Thymus (tissue), 11 donors: ENCODE results near the gene AGK. TPM values are rescaled to one million over a fixed set of nuclear protein-coding genes. Genes with fewer than 3 reads are reported as not detected.

Source experiments
- DNase-seq, 9 donors: peaks; one replicate each; pipeline ENCODE4 v3.0.0-alpha.2; 2013; ENCODE audit warnings: low spot score in 9 of 9, low read depth in 6 of 9, missing footprints in 1 of 9
- H3K27ac ChIP-seq, 2 donors: one replicate each; pipeline ENCODE4 v1.5.1; 2013; ENCODE audit warnings: control low read depth in 1 of 2, low read depth in 1 of 2, low read length in 1 of 2, mild to moderate bottlenecking in 1 of 2, moderate library complexity in 1 of 2
- H3K27me3 ChIP-seq, 2 donors: one replicate each; pipeline ENCODE4 v1.5.1; 2013; ENCODE audit warnings: low read length in 1 of 2; ENCODE audit not compliant: control insufficient read depth in 2 of 2, insufficient read depth in 1 of 2
- H3K36me3 ChIP-seq, 2 donors: one replicate each; pipeline ENCODE4 v1.5.1; 2013; ENCODE audit warnings: low read length in 1 of 2, mild to moderate bottlenecking in 1 of 2, moderate library complexity in 1 of 2; ENCODE audit not compliant: control insufficient read depth in 2 of 2, insufficient read depth in 2 of 2
- H3K4me1 ChIP-seq, 2 donors: one replicate each; pipeline ENCODE4 v1.5.1; 2013; ENCODE audit warnings: low read length in 2 of 2; ENCODE audit not compliant: control insufficient read depth in 2 of 2, insufficient read depth in 2 of 2
- H3K4me3 ChIP-seq, 2 donors: one replicate each; pipeline ENCODE4 v1.5.1; 2013; ENCODE audit warnings: low read length in 2 of 2, control low read depth in 1 of 2, mild to moderate bottlenecking in 1 of 2
- H3K9me3 ChIP-seq, 2 donors: one replicate each; pipeline ENCODE4 v1.5.1; 2013; ENCODE audit warnings: low read length in 1 of 2, mild to moderate bottlenecking in 1 of 2; ENCODE audit not compliant: control insufficient read depth in 2 of 2, insufficient read depth in 1 of 2
- WGBS: extraction: QIAGEN DNeasy Blood & Tissue Kit; methylation state at CpG from one replicate; pipeline ENCODE4 v1.1.7; 2013; 5-methylcytosine and 5-hydroxymethylcytosine counted together
- polyA plus RNA-seq: library from polyadenylated mRNA; stranded (reverse); fragments of 200-250 nt; gene quantifications from one replicate; pipeline ENCODE4 v1.2.3, GENCODE V29; 2013
- total RNA-seq: library from RNA; stranded (reverse); fragments of 120-200 nt; gene quantifications from one replicate; pipeline ENCODE4 v1.2.4, GENCODE V29; 2013
- donor health status: healthy.

AGK gene
- total and polyA plus RNA-seq, 2 donors = 17.5 to 25.6 TPM

DNA sequence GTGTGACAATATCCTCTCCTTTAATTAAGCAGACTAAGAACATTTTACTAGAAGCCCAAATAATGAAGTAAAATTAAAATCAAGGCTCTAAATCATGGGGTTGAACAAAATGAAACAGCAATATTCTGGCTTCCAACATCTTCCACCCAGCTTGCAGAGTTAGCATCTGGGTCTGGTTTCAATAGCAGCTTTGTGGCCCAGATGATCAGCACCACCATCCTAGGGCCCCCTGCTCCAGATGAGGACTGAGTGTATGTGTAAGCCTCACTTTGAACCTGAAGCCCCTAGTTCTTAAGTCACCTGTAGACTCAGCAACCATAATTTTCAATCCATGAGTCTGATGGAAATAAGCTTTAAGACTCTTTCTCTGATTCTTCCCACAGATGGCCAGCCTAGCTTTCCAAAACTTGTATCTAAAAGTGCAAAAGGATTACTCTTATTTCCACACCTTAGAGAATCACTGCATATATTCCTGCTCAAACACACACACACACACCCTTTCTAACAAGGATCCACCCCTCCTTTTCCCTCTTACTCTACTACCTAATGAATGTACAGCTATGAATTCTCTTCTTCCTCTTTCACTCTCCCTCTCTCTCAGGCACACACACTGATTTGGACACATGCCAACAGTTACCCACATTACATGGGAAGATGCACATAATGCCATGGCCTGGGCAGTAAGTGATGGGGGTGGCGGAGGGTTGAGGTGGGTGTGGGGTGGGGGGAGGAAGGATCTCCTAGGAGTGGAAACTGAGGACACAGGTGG lies 147.2 kb downstream of the AGK start:
- no peaks in the 10 kb centered on the region for H3K9me3 ChIP-seq
- H3K4me3 ChIP-seq = no peak overlapping the region
- DNase-seq = no peak
- WGBS = 80% methylated on average over 1 of the region's 1 CpG
- H3K27me3 ChIP-seq = peaks cover 2 to 16% of the 10 kb centered on the region in 2 donors
- no peak overlapping the region for H3K27ac ChIP-seq
- peaks cover 0 to 6% of the 10 kb centered on the region in 2 donors for H3K4me1 ChIP-seq
- H3K36me3 ChIP-seq = no peaks in the 10 kb centered on the region

DNA sequence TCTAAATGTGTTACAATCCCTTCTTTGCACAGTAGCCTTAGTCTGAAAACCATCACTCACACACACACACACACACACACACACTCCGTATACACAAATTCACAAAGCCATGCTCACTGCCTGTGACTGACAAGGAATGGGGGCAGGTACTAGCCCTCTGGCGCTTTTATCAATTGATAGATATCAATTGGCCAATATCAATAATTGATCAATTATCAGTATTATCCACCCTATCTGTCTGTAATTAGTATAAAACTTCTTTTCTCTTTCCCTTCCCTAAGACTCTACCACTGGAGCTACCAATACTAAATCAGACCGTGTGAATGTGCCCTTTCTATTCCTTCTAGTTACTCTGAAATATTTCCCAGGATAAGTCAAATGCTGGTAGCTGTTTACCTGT lies 148.7 kb downstream of the AGK start:
- Histone ChIP-seq H3K4me3 (no peak overlapping the region), H3K9me3 (no peaks in the 10 kb centered on the region), H3K36me3 (no peaks in the 10 kb centered on the region), H3K27ac (no peak overlapping the region), H3K4me1 (peaks cover 0 to 6% of the 10 kb centered on the region in 2 donors), H3K27me3 (peaks cover 2 to 18% of the 10 kb centered on the region in 2 donors)
- 95% methylated on average over 3 of the region's 3 CpGs for WGBS
- no peak for DNase-seq

DNA sequence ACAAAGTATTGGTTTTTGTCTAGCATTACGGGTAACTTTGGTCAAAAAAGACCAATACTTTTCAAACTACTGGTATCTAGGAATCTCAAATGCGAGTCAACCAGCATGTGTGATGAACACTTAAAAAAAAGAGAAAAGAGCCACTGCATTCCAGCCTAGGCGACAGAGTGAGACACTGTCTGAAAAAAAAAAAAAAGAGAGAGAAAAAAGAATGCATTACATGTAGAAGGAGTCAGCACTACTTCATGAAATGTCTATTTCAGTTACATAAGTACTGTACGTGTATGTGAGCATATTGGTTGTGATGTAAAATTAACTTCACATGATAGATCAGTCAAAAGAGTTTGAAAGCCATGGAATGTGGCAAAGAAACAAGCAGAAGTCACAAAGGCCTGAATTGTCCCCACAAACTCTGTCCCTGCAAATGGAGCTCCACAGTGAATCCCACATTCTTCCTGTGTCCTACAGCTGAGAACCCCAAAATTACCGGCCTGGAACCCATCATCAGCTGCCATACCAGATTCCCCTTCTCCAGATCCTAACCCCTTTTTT lies 149.2 kb downstream of the AGK start:
- peaks cover 0 to 6% of the 10 kb centered on the region in 2 donors for H3K4me1 ChIP-seq
- no peak for DNase-seq
- H3K27me3 ChIP-seq = peaks cover 2 to 18% of the 10 kb centered on the region in 2 donors
- no peaks in the 10 kb centered on the region for H3K36me3 ChIP-seq
- no peaks in the 10 kb centered on the region for H3K9me3 ChIP-seq
- H3K4me3 ChIP-seq = peak overlapping the region in 1 of 2 donors; percentile 89
- WGBS = 89% methylated on average over 5 of the region's 5 CpGs
- H3K27ac ChIP-seq = no peak overlapping the region

GRCh38 chr7:141700848-141701371 lies 149.7 kb downstream of the AGK start:
- H3K27me3 ChIP-seq = peaks cover 2 to 18% of the 10 kb centered on the region in 2 donors
- no peaks in the 10 kb centered on the region for H3K9me3 ChIP-seq
- WGBS = 5% methylated on average over 20 of the region's 20 CpGs
- peak overlapping the region; percentile 41 to 89 for H3K4me3 ChIP-seq
- H3K27ac ChIP-seq = no peak overlapping the region
- H3K4me1 ChIP-seq = peaks cover 0 to 6% of the 10 kb centered on the region in 2 donors
- no peaks in the 10 kb centered on the region for H3K36me3 ChIP-seq
- peak in 5 of 9 donors; percentile 4 to 31 (median 6) for DNase-seq

GRCh38 chr7:141701489-141702046 lies 150.4 kb downstream of the AGK start:
- H3K27me3 ChIP-seq = peaks cover 2 to 18% of the 10 kb centered on the region in 2 donors
- peak; percentile 27 to 84 (median 51) for DNase-seq
- H3K4me3 ChIP-seq = peak overlapping the region; percentile 52 to 89
- peaks cover 0 to 6% of the 10 kb centered on the region in 2 donors for H3K4me1 ChIP-seq
- WGBS = under 1% methylated on average over 58 of the region's 59 CpGs
- peak overlapping the region in 1 of 2 donors; percentile 89 for H3K27ac ChIP-seq
- no peaks in the 10 kb centered on the region for H3K9me3 ChIP-seq
- H3K36me3 ChIP-seq = no peaks in the 10 kb centered on the region

GRCh38 chr7:141702047-141702567 lies 150.9 kb downstream of the AGK start, which contains the start of gene DENND11:
TSS of gene DENND11 (minus strand) at chr7:141702166. CDS start at chr7:141702153, 13 bp downstream.
- Histone ChIP-seq H3K4me3 (peak within 1 kb of the TSS; percentile 52 to 89), H3K27ac (peak within 1 kb of the TSS in 1 of 2 donors; percentile 89), H3K36me3 (no peaks in the 10 kb centered on the region), H3K9me3 (no peaks in the 10 kb centered on the region), H3K27me3 (peaks cover 2 to 18% of the 10 kb centered on the region in 2 donors), H3K4me1 (peaks cover 0 to 6% of the 10 kb centered on the region in 2 donors)
- DNase-seq = peak in 6 of 9 donors; percentile 7 to 52 (median 20)
- 1% methylated on average over 62 of the region's 62 CpGs for WGBS

- 96% methylated on average over 4 of the region's 4 CpGs for WGBS
- H3K36me3 ChIP-seq = no peaks in the 10 kb centered on the region
- H3K27me3 ChIP-seq = peaks cover 2 to 18% of the 10 kb centered on the region in 2 donors
- H3K9me3 ChIP-seq = no peaks in the 10 kb centered on the region
- H3K27ac ChIP-seq = no peak overlapping the region
- no peak for DNase-seq
- H3K4me3 ChIP-seq = no peak overlapping the region
- peaks cover 0 to 6% of the 10 kb centered on the region in 2 donors for H3K4me1 ChIP-seq
Observed at GRCh38 chr7:141702892-141703291, 151.7 kb downstream of the AGK start.

DNA sequence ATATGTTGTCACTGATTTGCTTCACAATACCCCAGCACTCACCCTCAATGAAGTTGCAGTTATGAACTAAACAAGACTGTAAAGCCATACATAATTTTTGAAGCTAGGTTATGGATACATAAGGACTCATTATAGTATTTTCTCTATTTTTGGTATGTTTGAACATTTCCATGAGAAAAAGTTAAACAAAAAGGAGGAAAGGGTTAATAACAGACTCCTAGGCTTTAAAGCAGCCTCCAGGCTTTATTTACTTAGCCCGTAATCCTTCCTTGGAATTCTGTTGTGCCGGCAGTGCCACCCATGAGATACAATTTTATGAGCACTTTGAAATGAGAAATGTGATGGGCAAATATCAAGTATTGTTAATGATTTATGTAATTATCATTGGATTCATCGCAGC lies 152.9 kb downstream of the AGK start:
- Histone ChIP-seq H3K36me3 (no peaks in the 10 kb centered on the region), H3K4me3 (no peak overlapping the region), H3K27me3 (peaks cover 2 to 18% of the 10 kb centered on the region in 2 donors), H3K9me3 (no peaks in the 10 kb centered on the region), H3K27ac (no peak overlapping the region), H3K4me1 (peaks cover 0 to 6% of the 10 kb centered on the region in 2 donors)
- whole genome bisulfite sequencing = 98% methylated on average over 3 of the region's 3 CpGs
- no peak for DNase-seq
